Thyroid gland (tissue), 4 donors: ENCODE results near the gene USP1.

Experiments used
- POLR2A ChIP-seq, 2 donors: fragments of 450-650 bp; IDR thresholded peaks; one replicate each; pipeline ENCODE4 v1.6.1; 2017; ENCODE audit warnings: antibody characterized with exemption in 2 of 2, mild to moderate bottlenecking in 2 of 2, moderate library complexity in 1 of 2
- TF ChIP-seq, protein P1 (sequence below), 6 experiments: fragments of 200-600 bp in 3 of 6; fragments of 450-650 bp in 3 of 6; sonication (generic) in 3 of 6; IDR thresholded peaks; one replicate each; pipeline ENCODE4 v1.5.1; 2016 to 2019; ENCODE audit warnings: antibody characterized with exemption in 6 of 6, mild to moderate bottlenecking in 2 of 6, inconsistent platforms in 1 of 6, moderate library complexity in 1 of 6

DNA sequence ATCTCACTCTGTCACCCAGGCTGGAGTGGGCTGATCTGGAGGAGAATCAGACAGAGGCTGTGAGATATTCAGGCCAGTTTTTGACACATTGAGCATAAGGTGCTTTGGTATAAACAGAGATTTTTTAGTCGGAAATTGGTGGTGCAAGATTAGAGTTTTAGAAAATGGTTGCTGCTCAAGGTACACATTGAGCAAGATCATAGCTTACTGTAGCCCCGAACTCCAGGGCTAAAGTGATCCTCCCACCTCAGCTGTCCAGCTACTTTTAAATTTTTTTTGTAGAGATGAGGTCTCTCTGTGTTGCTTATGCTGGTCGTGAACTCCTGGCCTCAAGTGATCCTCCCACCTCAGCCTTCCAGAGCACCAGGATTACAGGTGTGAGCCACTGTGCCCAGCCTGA is 43.9 kb upstream of the USP1 start:
- TF ChIP-seq, protein P1, sequence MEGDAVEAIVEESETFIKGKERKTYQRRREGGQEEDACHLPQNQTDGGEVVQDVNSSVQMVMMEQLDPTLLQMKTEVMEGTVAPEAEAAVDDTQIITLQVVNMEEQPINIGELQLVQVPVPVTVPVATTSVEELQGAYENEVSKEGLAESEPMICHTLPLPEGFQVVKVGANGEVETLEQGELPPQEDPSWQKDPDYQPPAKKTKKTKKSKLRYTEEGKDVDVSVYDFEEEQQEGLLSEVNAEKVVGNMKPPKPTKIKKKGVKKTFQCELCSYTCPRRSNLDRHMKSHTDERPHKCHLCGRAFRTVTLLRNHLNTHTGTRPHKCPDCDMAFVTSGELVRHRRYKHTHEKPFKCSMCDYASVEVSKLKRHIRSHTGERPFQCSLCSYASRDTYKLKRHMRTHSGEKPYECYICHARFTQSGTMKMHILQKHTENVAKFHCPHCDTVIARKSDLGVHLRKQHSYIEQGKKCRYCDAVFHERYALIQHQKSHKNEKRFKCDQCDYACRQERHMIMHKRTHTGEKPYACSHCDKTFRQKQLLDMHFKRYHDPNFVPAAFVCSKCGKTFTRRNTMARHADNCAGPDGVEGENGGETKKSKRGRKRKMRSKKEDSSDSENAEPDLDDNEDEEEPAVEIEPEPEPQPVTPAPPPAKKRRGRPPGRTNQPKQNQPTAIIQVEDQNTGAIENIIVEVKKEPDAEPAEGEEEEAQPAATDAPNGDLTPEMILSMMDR (IDR thresholded peaks at IDR 0.05), result no peak
- TF ChIP-seq POLR2A (IDR thresholded peaks at IDR 0.05), result no peak
